CD4-positive, alpha-beta T cell treated with Interleukin-10 for 1 hour (primary cell): ENCODE data around the gene PRLHR.
"Not testable (repeated sequence)": the region's sequence is repeated elsewhere in the genome, so short reads cannot be mapped to it uniquely, and the experiment has no call there.

Source experiments
- DNase-seq: peaks from one replicate; pipeline ENCODE4 v3.0.0-alpha.2; 2020

Gene PRLHR

GRCh38 chr10:118595598-118596425, at the start of gene PRLHR:
Gene PRLHR, minus strand, starts transcription at chr10:118595648. Its CDS starts 404 bp downstream, at chr10:118595244.
- DNase-seq = no peak

- DNase-seq = no peak
Observed at GRCh38 chr10:118642228-118642627, 46.8 kb upstream of the PRLHR start.

DNA sequence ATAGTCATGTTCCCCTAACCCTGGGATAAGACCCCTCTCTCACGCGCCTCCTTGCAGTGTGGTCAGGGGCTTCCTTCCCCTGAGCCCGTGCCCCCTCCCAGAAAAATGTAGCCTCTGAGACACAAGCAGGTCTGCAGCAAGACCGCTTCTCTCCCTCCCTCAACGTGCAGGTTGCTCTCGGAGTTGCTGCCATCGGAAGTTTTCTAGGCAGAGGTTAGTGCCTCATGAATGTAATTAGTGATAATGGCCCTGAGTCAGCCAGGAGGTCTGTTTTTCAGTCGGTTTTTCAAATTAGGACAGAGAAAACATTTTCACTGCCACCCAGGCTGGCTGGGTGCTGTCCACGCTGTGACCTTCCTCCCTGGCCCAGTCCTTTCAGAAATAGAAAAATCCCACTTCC, 43.2 kb upstream of the PRLHR start:
- DNase-seq = no peak

- no peak for DNase-seq
Observed at GRCh38 chr10:118635674-118636402, 40.4 kb upstream of the PRLHR start.

DNA sequence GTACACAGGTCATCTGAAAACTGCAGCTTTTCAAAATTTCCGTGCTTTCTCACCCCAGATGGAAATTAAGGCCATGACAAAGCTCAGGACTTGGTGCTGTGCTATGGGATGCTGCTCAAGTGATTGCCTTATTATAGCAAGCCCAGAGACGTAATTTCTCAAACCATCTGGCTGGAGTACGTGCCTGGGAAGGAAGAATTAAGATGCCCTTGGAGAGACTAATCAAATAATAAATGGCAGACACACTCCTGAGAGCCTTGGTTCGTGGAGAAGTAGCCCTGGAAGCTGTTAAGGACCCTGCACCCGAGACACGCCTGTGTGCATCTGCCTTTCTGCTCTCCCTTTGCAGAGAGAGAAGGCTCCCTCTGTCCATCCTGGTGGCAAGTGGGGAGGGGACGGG, 38.3 kb upstream of the PRLHR start:
- DNase-seq = no peak

GRCh38 chr10:118629211-118629610, 33.8 kb upstream of the PRLHR start:
- no peak for DNase-seq

GRCh38 chr10:118628397-118628796, 32.9 kb upstream of the PRLHR start:
- DNase-seq = no peak

GRCh38 chr10:118626953-118627352, 31.5 kb upstream of the PRLHR start:
- DNase-seq = no peak

DNA sequence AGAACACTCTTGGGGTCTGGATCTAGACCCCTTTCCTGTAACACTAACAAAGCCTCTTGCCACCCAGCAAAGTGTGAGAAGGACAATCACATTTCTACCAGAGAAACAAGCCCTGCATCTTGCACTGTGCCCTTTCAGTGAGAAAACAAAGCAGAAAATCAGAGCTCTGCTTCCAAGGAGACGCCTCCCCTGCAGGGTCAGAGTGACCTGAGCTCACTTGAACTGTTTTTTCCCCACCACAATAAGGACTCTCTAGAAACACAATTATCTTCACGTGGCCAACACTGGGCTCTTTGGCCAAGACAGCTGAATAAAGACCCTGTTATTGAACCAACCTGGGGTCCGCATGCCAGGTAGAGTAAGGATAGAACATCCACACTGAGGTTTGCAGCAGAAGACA, 30.1 kb upstream of the PRLHR start:
- no peak for DNase-seq

GRCh38 chr10:118624747-118625146, 29.3 kb upstream of the PRLHR start:
- no peak for DNase-seq

DNA sequence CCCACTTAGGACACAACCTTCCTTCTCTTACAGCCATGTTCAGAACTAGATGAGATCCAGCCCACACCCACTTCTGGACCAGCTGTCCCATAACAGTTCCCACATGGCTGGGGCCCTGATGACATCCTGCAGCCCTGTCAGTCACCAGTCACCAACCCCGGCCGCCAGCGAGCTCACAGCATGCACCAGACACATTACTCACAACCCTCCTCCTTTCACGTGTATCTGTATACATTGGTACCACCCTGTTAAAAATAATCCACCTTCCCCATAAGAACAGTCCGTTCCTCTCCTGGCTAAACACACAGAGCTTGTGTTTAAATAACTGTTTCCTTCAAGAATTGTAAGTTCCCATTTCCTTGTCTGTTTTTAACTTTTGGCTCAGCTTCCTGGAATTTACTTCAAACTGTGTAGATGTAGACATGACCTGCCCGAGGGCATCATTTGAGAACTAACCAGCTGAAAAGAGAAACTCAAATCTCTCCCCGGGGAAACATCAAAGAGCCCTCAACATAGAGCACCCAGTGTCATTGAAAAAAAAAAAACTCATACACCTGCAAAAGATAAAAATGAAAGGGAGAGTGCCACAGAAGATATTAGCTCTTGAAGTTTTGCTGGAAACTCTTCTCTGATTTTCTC, 26.0 kb upstream of the PRLHR start:
- DNase-seq = peak; percentile 9

DNA sequence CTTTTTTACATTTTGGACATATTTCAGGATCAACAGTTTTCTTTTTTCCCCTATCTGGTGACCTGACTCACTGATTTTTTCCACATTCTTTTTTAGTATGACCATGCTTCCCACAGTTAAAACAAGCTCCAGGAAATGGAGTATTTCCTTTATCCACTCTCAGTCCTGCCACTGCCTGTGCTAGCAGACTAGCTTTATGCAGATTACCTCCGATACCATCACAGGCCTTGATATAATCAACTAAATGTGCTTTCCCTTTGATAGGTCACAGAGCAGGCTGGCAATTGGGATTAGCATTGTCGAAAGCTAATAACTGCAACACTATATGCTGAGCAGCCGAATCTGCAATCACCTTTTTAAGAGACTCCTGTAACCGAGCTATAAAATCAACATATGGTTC, 18.4 kb upstream of the PRLHR start:
- DNase-seq = not testable (repeated sequence)

- no peak for DNase-seq
Observed at GRCh38 chr10:118610577-118610976, 15.1 kb upstream of the PRLHR start.

GRCh38 chr10:118607768-118608354, 12.4 kb upstream of the PRLHR start:
- no peak for DNase-seq

GRCh38 chr10:118605694-118606093, 10.2 kb upstream of the PRLHR start:
- DNase-seq = no peak

GRCh38 chr10:118596426-118597124, 1.1 kb upstream of the PRLHR start:
- DNase-seq = no peak

GRCh38 chr10:118595064-118595420, 406 bp downstream of the PRLHR start:
- no peak for DNase-seq

- DNase-seq = peak; percentile 32
Observed at GRCh38 chr10:118594392-118595063, 920 bp downstream of the PRLHR start.

DNA sequence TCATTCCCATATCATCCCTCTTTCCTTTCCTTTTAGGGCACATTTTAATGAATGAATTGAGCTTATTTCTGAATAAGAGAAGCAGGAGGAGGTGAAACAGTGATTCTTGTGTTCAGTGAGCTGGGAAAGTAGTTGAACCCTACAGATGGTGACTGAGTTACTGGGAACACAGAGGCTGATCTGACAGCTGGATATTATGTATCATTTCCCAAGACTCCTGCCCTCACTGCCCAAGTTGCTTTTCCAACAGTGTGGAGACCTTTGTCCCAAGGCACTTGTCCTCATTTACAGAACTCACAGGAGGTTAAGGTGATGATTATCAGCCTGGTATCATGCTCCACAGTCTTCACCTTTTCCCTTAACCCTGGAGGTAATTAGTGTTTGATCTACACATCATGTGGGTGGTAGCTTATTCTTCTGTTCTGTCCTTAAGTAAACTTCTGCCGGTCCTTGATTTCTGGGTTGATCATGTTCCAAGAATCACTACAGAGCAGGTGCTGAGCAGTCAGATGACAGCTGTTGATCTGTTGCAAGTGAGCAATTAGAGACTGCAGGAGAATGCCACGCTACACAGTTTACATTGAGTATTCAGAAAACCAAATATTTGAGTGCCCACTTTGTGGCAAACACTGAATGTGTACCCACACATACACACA, 2.6 kb downstream of the PRLHR start:
- no peak for DNase-seq

DNA sequence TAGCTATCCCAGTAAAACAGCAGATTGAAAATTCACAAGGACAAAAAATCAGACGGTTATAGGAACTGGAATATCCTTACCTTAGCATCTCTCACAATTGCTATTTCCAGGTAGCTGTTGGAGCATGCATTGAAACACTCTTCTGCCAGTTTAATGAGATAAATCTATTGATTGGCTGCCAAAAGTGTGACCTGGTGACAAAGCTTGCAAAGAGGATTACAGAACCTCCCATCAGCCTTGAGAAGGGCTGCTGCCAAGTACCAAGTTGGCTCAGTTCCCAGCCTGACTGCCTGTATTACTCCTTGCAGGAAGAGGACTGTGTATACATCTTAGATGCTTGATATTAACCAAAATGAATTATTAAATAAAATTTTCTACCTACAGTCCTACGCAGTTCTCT, 5.1 kb downstream of the PRLHR start:
- DNase-seq = no peak

DNA sequence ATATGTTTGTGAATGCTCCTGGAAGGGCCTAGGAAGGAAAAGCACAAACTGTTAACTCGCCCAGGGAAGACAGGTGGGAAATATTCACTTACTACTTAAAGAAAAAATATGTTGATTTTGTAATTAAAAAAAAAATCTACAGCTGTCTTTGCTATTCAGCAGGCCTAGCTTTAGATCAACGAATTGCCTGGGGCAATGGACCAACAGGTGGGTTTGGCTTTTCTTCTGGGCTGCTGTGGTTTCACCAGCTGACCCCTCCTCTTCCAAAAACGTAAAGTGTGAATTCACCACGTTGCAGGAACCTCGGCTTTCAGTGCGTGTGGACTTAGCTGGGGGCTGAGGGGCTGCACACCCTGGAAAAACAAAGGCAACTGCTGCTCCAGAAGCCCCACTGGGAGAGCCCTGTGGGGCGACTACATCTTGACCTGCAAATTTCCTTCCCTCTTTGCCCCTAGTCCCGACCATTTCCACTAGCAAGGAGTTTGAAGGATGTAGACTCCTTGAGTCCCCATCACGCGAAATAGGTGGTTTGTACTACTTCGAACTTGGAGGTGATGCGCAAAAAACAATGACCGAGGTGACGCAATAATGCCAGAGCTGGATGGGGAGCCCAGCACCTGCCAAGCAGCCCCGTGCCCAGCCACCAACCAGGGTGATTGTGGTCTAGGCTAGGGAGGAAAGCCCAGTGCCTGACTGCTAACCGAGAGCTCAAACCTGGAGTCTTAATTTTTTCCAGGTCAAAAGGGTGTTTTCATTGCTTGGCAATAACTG, 7.4 kb downstream of the PRLHR start:
- DNase-seq = no peak
